ENCODE data around the gene LGR4. TPM values are rescaled to one million over a fixed set of nuclear protein-coding genes. Genes with fewer than 3 reads are reported as not detected.
"Not testable (repeated sequence)": the region's sequence is repeated elsewhere in the genome, so short reads cannot be mapped to it uniquely, and the experiment has no call there.

LGR4 gene
- 100 to 1,000 TPM; 132 to 156 (median 151) TPM for polyA plus RNA-seq (ENCODE audit: insufficient read length in 4 of 4)

DNA sequence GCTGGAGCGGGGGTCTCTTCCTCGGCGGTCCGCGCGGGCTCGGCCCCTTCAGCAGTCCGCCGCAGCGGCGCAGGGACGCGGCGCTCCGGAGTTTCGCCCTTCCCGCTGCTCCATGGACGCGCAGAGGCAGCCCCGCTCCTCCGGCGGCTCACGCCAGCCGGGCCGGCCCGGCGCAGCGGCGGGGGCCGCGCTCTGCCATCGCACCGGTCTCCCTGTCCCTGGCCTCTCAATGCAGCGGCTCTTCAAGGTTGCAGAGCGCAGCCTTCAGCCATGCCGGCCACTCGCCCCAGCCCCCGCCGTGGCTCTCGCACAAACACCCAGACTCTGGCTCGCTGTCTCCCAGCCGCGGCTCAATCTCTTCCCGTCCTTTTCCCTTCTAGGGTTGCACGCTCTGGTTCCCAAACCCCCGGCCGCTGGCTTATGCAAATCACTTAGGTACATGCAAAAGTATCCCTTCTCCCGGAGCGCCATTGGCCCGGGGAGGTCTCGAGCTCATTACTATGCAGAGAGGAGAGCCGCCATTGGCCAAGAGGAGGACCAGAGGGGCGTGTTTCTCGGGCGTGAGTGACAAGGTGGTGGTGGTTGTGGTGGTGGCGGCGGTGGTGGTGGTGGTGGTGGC is at the start of gene LGR4:
Gene LGR4 (minus strand): TSS at position 393 of the 619 bp plus-strand sequence. CDS start 488 bp downstream, outside the sequence.
- peak; percentile 84 to 96 (median 92) for DNase-seq (ENCODE audit: low read depth in 4 of 4, low spot score in 3 of 4)

DNA sequence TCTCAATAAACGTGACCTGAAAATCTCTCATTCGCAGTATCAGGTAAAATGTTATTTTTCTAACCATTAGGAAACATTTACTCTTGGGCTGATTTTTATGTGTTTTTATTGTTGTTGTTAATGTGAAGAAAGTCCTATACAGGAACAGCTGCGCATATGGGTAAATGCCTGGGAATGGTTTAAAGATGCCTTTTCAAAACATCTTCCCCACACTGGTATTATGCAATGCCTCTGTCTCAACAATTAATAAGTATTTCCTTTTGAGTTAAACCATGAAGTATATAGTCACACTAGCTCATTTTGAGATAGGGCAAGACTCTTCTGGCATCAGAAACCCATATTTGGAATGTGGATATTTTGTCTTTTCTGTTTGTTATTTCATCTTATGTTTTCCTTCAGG is 47.6 kb upstream of the LGR4 start:
- no peak for DNase-seq (ENCODE audit: low read depth in 4 of 4, low spot score in 3 of 4)

DNA sequence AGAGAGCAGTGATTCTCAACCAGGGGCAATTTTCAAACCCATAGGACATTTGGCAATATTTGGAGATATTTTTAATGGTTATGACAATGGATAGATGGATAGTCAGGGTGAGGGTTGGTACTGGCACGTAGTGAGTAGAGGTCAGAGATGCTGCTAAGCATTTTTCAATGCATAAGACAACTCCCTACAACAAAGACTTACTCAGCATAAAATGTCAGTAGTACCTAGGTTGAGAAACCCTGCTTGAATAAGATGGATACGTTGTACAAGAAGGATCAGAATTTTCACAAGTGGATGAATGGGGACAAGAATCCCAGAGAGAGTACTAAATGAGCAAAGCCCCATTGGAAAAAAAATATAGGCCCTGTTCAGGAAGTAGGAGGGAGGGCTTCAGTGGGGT is 45.9 kb upstream of the LGR4 start:
- DNase-seq (ENCODE audit: low read depth in 4 of 4, low spot score in 3 of 4) = no peak

DNA sequence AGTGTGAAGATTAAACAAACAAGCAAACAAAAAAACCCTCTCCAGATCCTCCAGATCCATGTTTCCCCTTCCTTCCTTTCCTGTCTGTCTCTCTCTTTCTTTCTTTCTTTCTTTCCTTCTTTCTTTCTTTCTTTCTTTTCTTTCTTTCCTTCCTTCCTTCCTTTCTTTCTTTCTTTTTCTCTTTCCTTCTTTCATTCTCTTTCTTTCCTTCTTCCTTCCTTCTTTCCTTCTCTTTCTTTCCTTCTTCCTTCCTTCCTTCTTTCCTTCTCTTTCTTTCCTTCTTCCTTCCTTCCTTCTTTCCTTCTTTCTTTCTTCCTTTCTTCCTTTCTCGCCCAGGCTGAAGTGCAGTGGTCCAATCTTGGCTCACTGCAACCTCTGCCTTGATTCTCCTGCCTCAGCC is 44.9 kb upstream of the LGR4 start:
- DNase-seq (ENCODE audit: low read depth in 4 of 4, low spot score in 3 of 4) = not testable (repeated sequence)

DNA sequence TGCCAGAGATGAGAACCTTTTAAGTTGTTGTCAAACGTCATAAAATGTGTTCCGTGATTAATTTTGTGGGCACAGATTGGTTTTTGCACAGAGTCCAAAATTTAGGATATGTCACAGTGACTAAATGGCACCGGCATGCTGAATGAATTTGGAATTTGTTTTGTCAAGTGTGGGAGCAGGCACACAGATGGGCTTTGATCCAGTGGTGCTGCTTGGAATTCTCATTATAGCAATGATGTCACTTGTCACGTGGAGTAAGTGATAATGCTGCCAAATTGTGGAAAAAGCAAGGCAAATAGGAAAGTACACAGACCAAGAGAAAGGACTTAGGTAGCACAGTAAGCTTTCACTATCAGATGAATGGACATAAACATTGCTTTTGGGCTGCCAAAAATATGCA is 42.0 kb upstream of the LGR4 start:
- DNase-seq (ENCODE audit: low read depth in 4 of 4, low spot score in 3 of 4) = no peak

DNA sequence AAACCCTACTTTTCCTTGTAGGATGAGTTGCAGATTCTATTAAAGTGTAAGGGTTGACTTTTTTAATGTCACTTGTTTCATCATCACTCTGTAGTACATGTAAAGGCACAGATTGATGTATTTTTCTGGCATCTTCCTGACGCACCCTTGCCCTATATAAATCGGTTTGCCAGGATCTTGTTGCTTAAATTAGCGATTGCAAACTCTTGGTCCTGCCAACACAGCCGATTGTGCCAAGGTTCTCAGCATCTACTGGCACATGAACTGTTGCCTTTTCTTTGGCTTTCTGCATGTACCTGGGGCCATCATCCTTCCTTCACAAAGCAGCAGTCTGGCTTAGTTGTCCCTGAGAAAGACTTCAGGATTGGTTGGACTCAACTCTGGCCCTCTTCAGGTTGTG is 41.5 kb upstream of the LGR4 start:
- no peak for DNase-seq (ENCODE audit: low read depth in 4 of 4, low spot score in 3 of 4)

- no peak for DNase-seq (ENCODE audit: low read depth in 4 of 4, low spot score in 3 of 4)
Measured at GRCh38 chr11:27513389-27513788, 40.8 kb upstream of the LGR4 start.

- DNase-seq (ENCODE audit: low read depth in 4 of 4, low spot score in 3 of 4) = no peak
Measured at GRCh38 chr11:27512238-27512637, 39.6 kb upstream of the LGR4 start.

DNA sequence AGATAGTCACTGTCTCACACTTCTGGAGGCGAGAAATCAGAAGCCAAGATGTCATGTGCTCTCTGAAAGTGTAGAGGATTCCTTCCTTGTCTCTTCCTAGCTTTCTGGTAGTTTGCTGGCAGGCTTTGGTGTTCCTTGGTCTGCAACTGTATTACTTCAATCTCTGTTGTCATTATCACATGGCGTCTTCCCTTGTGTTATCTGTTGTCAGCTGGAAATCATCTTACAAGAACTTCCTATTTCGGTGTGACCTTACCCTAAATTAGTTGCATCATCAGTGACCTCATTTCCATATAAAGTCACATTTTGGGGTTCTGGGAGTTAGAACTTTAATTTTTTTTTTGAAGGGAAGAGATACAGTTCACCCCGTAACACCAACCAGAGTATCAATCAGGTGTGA is 37.3 kb upstream of the LGR4 start:
- DNase-seq (ENCODE audit: low read depth in 4 of 4, low spot score in 3 of 4) = no peak

DNA sequence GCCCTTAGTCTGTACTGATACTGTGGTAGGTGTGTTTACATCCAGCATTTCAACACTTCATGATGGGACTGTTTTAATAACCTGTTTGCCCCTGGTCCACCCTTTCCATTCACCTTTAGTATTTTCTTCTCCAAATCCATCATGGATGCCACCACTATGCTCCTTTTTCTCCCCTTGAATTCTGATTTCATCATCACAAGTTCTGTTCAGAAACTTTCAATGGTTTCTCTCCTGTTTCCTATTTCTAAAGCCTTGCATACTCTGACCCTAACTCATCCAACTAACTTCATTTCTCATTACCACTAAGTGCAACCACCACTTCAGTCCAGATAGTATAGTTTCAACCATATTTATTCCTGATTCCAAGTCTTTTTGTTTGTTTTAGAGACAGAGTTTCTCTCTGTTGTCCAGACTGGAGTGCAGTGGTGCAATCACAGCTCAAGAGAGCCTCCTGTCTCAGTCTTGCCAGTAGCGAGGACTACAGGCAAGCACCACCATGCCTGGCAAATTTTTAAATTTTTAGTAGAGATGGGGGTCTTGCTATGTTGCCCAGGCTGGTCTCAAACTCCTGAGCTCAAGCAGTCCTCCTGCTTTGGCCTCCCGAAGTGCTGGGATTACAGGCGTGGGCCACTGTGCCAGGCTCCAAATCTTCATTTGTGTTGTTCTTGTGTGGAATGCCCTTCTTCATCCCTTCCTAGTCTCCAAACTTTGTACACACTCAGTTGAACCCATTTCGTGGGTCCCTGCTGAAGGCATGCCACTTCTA is 35.1 kb upstream of the LGR4 start:
- DNase-seq (ENCODE audit: low read depth in 4 of 4, low spot score in 3 of 4) = no peak

DNA sequence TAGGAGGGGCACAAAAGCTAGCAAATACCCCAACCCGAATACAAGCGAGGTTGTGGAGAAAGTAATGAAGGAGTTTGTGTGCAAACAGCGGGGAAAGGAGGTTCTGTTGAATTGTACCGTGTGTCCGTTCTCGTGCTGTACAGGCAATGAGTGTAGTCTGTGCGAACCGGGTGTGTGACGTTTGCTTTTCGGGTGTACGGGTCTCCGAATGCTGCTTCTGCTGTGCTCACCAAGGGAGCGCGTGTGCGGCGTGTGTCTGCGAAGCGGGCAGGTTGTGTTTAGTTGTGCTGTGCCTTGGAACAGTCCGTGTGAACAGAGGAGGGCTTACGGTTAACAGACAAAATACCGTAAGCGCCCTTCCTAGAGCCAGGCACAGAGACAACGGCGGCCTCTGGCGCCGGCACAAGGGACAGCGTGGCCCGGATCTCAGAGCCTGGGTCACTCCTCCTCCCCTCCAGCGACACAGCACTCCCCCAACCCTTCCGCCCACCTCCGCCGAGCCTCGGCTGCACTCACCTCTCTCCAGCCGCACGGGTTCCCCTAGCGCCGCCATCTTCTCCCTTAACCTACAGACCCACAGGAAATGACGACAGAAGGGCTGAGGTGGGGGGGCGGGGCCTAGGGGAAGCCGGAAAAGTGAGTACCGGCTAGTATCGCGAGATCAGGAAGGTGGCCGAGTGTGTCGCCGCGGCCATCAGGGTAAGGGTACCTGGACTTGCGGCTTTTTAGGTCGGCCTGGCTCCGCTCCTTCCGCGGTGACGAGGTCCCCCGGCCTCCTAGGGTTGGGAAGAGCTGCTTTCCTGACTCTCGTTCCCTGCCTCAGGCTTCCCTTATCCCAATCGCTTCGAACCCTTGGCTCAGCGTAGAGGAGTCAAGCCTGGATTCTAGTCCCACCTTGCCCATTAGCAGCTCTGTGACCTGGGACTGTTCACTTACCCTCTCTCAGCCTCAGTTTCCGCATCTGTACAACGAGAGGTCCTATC is 33.9 kb upstream of the LGR4 start, which contains the start of gene LIN7C:
Gene LIN7C (minus strand): TSS at position 570 of the 983 bp plus-strand sequence. CDS start 17 bp downstream, at position 553.
- DNase-seq (ENCODE audit: low read depth in 4 of 4, low spot score in 3 of 4) = peak; percentile 91 to 95 (median 94)

DNA sequence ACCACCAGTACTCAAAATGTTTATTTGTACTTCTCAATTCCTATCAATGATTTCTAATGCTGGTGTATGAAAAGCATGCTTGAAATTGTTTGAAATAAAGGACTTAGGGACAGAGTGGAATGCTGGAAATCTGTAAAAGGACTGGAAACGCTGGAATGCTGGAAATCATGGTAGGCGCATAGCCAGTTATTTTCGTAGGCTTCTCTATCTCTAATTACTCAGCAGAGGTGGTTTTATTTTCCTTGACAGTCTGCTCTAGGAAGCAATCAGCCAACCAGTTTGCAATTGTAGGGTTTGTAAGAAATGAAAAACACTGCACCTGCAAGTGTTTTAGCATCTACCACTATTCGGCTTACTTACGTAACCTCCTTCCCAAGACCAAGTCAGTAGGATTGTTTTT is 33.2 kb upstream of the LGR4 start:
- no peak for DNase-seq (ENCODE audit: low read depth in 4 of 4, low spot score in 3 of 4)

DNA sequence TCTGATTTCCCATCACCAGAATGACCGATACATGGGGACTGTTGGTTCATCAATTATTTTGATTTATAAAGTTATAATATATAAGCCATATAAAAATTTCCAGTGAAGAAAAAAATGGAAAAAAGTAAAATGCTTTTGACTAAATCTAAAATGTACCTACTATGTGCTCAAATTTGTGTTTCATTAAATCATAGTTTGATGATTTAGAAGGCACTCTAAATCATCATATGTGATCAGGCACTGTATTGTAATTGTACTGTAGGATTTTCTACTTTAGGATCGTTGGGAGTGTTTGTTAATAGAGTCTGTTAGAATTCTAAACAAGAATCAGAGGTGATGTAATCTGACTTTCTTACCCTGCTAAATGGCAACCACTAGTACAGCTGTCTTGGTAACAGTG is 31.6 kb upstream of the LGR4 start:
- no peak for DNase-seq (ENCODE audit: low read depth in 4 of 4, low spot score in 3 of 4)

GRCh38 chr11:27501100-27501499 is 28.5 kb upstream of the LGR4 start:
- DNase-seq (ENCODE audit: low read depth in 4 of 4, low spot score in 3 of 4) = no peak

GRCh38 chr11:27497911-27498310 is 25.3 kb upstream of the LGR4 start:
- DNase-seq (ENCODE audit: low read depth in 4 of 4, low spot score in 3 of 4) = no peak

DNA sequence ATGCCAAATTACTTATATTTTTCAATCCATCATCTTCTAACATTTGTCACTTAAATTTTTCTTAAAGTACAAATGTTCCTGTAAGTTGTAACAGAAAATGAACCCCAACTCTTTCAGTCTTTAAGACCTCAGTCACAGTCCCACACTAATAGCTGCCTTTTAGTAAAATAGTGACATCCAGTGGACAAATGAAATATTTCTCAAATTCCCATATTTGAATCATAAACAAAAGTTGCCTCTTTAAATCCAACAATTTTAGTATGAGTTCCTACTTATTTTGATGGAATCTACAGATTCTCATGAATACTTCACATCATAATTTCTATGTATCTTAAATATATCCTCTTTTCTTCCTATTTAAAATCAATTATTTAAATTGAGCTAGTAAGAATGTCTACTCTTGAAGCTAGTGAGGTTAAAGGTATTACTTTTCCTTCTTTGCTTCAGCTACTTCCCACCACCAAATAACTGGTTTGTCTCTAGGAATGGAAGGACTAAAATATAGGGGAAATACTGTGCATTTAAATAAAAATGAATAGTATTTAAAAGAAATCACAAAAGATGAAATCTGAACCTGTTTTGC is 24.8 kb upstream of the LGR4 start:
- no peak for DNase-seq (ENCODE audit: low read depth in 4 of 4, low spot score in 3 of 4)

DNA sequence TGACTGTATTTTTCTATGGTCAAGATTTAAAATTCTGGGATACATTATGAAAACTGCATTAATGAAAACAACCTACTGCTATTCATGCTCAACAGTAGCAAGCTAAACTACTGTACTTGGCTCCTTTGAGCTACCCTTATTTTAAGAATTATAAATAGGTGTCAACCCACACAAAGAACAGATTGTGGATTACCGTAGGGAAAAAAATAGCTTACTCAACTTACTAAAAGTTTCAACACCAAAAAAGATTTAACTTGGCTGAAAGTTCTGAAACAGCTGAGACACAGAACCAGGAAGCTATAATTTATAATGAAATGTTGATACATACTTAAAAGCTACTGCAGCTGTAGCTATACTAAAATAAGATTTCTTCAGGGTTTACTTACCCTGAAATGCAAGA is 23.9 kb upstream of the LGR4 start:
- no peak for DNase-seq (ENCODE audit: low read depth in 4 of 4, low spot score in 3 of 4)

GRCh38 chr11:27495710-27496300 is 23.2 kb upstream of the LGR4 start:
- DNase-seq (ENCODE audit: low read depth in 4 of 4, low spot score in 3 of 4) = no peak

DNA sequence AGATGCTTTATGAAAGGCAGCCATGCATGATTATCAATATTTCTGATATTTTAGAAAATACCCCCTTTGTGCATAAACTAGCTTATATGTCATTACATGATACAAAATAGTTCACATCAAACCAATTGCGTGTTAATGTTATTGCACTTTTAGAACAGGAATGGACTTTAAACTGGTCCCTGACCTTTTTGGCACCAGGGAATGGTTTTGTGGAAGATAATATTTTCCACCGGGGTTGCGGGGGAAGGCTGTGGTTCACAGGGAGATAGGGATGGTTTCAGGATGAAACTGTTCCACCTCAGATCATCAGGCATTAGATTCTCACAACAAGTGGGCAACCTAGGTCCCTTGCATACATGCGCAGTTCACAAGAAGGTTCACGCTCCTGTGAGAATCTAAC is 16.5 kb upstream of the LGR4 start:
- DNase-seq (ENCODE audit: low read depth in 4 of 4, low spot score in 3 of 4) = no peak

- DNase-seq (ENCODE audit: low read depth in 4 of 4, low spot score in 3 of 4) = no peak
Measured at GRCh38 chr11:27487706-27488105, 15.1 kb upstream of the LGR4 start.

Measured in right renal pelvis (tissue), 4 donors.